ENCODE data around the gene SSPN.

The SSPN gene

GRCh38 chr12:26187014-26187798 is 8.2 kb upstream of the SSPN start:
- DNase-seq (ENCODE audit: low read depth in 2 of 2) = no peak

GRCh38 chr12:26188127-26188526 is 7.2 kb upstream of the SSPN start:
- no peak for DNase-seq (ENCODE audit: low read depth in 2 of 2)

GRCh38 chr12:26188641-26189040 is 6.7 kb upstream of the SSPN start:
- no peak for DNase-seq (ENCODE audit: low read depth in 2 of 2)

- DNase-seq (ENCODE audit: low read depth in 2 of 2) = no peak
Observed at GRCh38 chr12:26192142-26192541, 3.2 kb upstream of the SSPN start.

GRCh38 chr12:26193539-26193938 is 1.8 kb upstream of the SSPN start:
- no peak for DNase-seq (ENCODE audit: low read depth in 2 of 2)

- peak in 1 of 2 donors; percentile 0 for DNase-seq (ENCODE audit: low read depth in 2 of 2)
Observed at GRCh38 chr12:26195641-26196420, 458 bp downstream of the SSPN start.

GRCh38 chr12:26196421-26196716 is 996 bp downstream of the SSPN start:
- DNase-seq (ENCODE audit: low read depth in 2 of 2) = no peak

- DNase-seq (ENCODE audit: low read depth in 2 of 2) = no peak
Observed at GRCh38 chr12:26197832-26198231, 2.5 kb downstream of the SSPN start.

- no peak for DNase-seq (ENCODE audit: low read depth in 2 of 2)
Observed at GRCh38 chr12:26198742-26199141, 3.4 kb downstream of the SSPN start.

- DNase-seq (ENCODE audit: low read depth in 2 of 2) = no peak
Observed at GRCh38 chr12:26203167-26203780, 7.9 kb downstream of the SSPN start.

GRCh38 chr12:26204612-26205289 is 9.4 kb downstream of the SSPN start:
- no peak for DNase-seq (ENCODE audit: low read depth in 2 of 2)

- no peak for DNase-seq (ENCODE audit: low read depth in 2 of 2)
Observed at GRCh38 chr12:26205298-26205697, 9.9 kb downstream of the SSPN start.

GRCh38 chr12:26205941-26206340 is 10.6 kb downstream of the SSPN start:
- DNase-seq (ENCODE audit: low read depth in 2 of 2) = no peak

GRCh38 chr12:26211331-26211730 is 16.0 kb downstream of the SSPN start:
- no peak for DNase-seq (ENCODE audit: low read depth in 2 of 2)

GRCh38 chr12:26212396-26212795 is 17.0 kb downstream of the SSPN start:
- DNase-seq (ENCODE audit: low read depth in 2 of 2) = no peak

- DNase-seq (ENCODE audit: low read depth in 2 of 2) = no peak
Observed at GRCh38 chr12:26212988-26213387, 17.6 kb downstream of the SSPN start.

- no peak for DNase-seq (ENCODE audit: low read depth in 2 of 2)
Observed at GRCh38 chr12:26214121-26214520, 18.7 kb downstream of the SSPN start.

GRCh38 chr12:26219736-26220135 is 24.4 kb downstream of the SSPN start:
- no peak for DNase-seq (ENCODE audit: low read depth in 2 of 2)

GRCh38 chr12:26224657-26225056 is 29.3 kb downstream of the SSPN start:
- DNase-seq (ENCODE audit: low read depth in 2 of 2) = no peak

GRCh38 chr12:26226122-26226521 is 30.7 kb downstream of the SSPN start:
- no peak for DNase-seq (ENCODE audit: low read depth in 2 of 2)

GRCh38 chr12:26226629-26227360 is 31.4 kb downstream of the SSPN start:
- DNase-seq (ENCODE audit: low read depth in 2 of 2) = no peak

- DNase-seq (ENCODE audit: low read depth in 2 of 2) = no peak
Observed at GRCh38 chr12:26227361-26227745, 32.0 kb downstream of the SSPN start.
